Activated CD4-positive, alpha-beta T cell treated with anti-CD3 and anti-CD28 coated beads, Interleukin-2, Interleukin-6, amounts not matched to agents 100 ng/mL and 50 ng/mL, durations not matched to agents 16 hours and 8 hours (primary cell): ENCODE results near the gene ECHDC3.
A peak's percentile ranks its signal among the peaks of the same experiment; 100 is the strongest.
"Not testable (repeated sequence)": the region's sequence is repeated elsewhere in the genome, so short reads cannot be mapped to it uniquely, and the experiment has no call there.

Experiments used
- DNase-seq: peaks from one replicate; pipeline ENCODE4 v3.0.0-alpha.2; 2020

The ECHDC3 gene

GRCh38 chr10:11742009-11742778 is at the start of gene ECHDC3:
TSS of gene ECHDC3 (plus strand) at chr10:11742382. CDS start at chr10:11742577, 195 bp downstream.
- DNase-seq, result peak; percentile 37

GRCh38 chr10:11693376-11693775 is 48.8 kb upstream of the ECHDC3 start:
- no peak for DNase-seq

GRCh38 chr10:11695779-11696178 is 46.4 kb upstream of the ECHDC3 start:
- DNase-seq, result no peak

GRCh38 chr10:11697718-11698527 is 44.3 kb upstream of the ECHDC3 start:
- peak; percentile 39 for DNase-seq

- no peak for DNase-seq
These were observed 43.3 kb upstream of the ECHDC3 start for GRCh38 chr10:11698691-11699549.

- no peak for DNase-seq
These were observed 42.6 kb upstream of the ECHDC3 start for GRCh38 chr10:11699550-11700097.

GRCh38 chr10:11700539-11700938 is 41.6 kb upstream of the ECHDC3 start:
- DNase-seq, result no peak

- DNase-seq, result no peak
These were observed 40.6 kb upstream of the ECHDC3 start for GRCh38 chr10:11701451-11702095.

- no peak for DNase-seq
These were observed 39.9 kb upstream of the ECHDC3 start for GRCh38 chr10:11702264-11702663.

GRCh38 chr10:11704092-11704491 is 38.1 kb upstream of the ECHDC3 start:
- no peak for DNase-seq

- DNase-seq, result no peak
These were observed 36.5 kb upstream of the ECHDC3 start for GRCh38 chr10:11705722-11706121.

GRCh38 chr10:11706895-11707567 is 35.2 kb upstream of the ECHDC3 start:
- no peak for DNase-seq

GRCh38 chr10:11707624-11708350 is 34.4 kb upstream of the ECHDC3 start:
- DNase-seq, result no peak

- not testable (repeated sequence) for DNase-seq
These were observed 33.4 kb upstream of the ECHDC3 start for GRCh38 chr10:11708801-11709200.

- no peak for DNase-seq
These were observed 29.4 kb upstream of the ECHDC3 start for GRCh38 chr10:11712744-11713143.

GRCh38 chr10:11713186-11713743 is 28.9 kb upstream of the ECHDC3 start:
- no peak for DNase-seq

GRCh38 chr10:11713963-11714362 is 28.2 kb upstream of the ECHDC3 start:
- DNase-seq, result no peak

- no peak for DNase-seq
These were observed 27.3 kb upstream of the ECHDC3 start for GRCh38 chr10:11714750-11715365.

GRCh38 chr10:11715815-11716494 is 26.2 kb upstream of the ECHDC3 start:
- DNase-seq, result no peak

GRCh38 chr10:11716686-11717085 is 25.5 kb upstream of the ECHDC3 start:
- DNase-seq, result no peak
